ENCODE results near the gene SLC22A5. TPM values are rescaled to one million over a fixed set of nuclear protein-coding genes. Genes with fewer than 3 reads are reported as not detected.
A peak's percentile ranks its signal among the peaks of the same experiment; 100 is the strongest.

The SLC22A5 gene
- polyA plus RNA-seq, 1 donor (not counting 4 experiments of a cell fraction or from before 2014, with no cell fraction given): 14.8 TPM

DNA sequence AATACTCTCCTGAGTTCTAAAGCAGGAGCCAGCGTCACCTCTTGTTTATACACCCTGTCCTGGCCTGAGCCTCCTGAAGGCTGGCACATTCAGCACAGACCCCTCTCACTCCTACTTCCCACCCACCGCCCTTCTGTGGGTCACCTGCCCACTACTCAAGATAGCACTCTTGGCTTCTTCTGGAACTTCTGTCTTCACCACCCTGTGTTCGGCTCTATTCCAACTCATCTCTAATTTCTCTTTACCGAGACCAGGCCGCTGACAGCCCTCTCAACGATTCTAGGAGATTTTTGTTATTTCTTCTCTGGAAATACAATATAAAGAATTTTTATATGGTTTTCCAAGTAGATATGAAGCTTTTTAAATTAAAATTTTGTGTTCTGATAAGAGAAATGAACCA, 63.6 kb downstream of the SLC22A5 start:
- Histone ChIP-seq H3K9me3 (ENCODE audit: control insufficient read depth, low read depth, low read length) (no peaks in the 10 kb centered on the region), H3K9me1 (ENCODE audit: control insufficient read depth, extremely low read depth, insufficient read depth, low read length) (no peaks in the 10 kb centered on the region), H2AFZ (ENCODE audit: control insufficient read depth, low read length) (no peak overlapping the region), H4K20me1 (ENCODE audit: control insufficient read depth, extremely low read depth, insufficient read depth, low read length) (no peaks in the 10 kb centered on the region), H3K4me3 (ENCODE audit: control insufficient read depth in 2 of 3, extremely low read depth in 1 of 3, insufficient read depth in 2 of 3, low read depth in 1 of 3, low read length in 3 of 3) (no peak overlapping the region), H3K4me1 (ENCODE audit: control insufficient read depth, extremely low read depth, insufficient read depth, low read length) (peaks cover 17% of the 10 kb centered on the region), H3K27ac (ENCODE audit: control insufficient read depth, insufficient read depth, low read length) (no peak overlapping the region), H3K79me2 (ENCODE audit: control insufficient read depth, insufficient read depth, low read length) (no peaks in the 10 kb centered on the region), H3K27me3 (ENCODE audit: control insufficient read depth, extremely low read depth, insufficient read depth, low read length) (no peaks in the 10 kb centered on the region), H3K9ac (ENCODE audit: control insufficient read depth, extremely low read depth, insufficient read depth, low read length) (no peak overlapping the region), H3K4me2 (ENCODE audit: control insufficient read depth, extremely low read depth, insufficient read depth, low read depth, low read length) (no peak overlapping the region), H3K36me3 (ENCODE audit: control insufficient read depth in 2 of 2, extremely low read depth in 1 of 2, insufficient read depth in 2 of 2, low read length in 2 of 2) (no peaks in the 10 kb centered on the region)
- FAIRE-seq (no peak), DNase-seq (ENCODE audit: low read depth, low spot score) (no peak)
- TF ChIP-seq, protein P1, sequence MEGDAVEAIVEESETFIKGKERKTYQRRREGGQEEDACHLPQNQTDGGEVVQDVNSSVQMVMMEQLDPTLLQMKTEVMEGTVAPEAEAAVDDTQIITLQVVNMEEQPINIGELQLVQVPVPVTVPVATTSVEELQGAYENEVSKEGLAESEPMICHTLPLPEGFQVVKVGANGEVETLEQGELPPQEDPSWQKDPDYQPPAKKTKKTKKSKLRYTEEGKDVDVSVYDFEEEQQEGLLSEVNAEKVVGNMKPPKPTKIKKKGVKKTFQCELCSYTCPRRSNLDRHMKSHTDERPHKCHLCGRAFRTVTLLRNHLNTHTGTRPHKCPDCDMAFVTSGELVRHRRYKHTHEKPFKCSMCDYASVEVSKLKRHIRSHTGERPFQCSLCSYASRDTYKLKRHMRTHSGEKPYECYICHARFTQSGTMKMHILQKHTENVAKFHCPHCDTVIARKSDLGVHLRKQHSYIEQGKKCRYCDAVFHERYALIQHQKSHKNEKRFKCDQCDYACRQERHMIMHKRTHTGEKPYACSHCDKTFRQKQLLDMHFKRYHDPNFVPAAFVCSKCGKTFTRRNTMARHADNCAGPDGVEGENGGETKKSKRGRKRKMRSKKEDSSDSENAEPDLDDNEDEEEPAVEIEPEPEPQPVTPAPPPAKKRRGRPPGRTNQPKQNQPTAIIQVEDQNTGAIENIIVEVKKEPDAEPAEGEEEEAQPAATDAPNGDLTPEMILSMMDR (optimal IDR thresholded peaks at IDR 0.05 in 1 of 3, IDR thresholded peaks at IDR 0.05 in 1 of 3, conservative IDR thresholded peaks at IDR 0.05 in 1 of 3; ENCODE audit: extremely low read depth in 1 of 3, insufficient read depth in 2 of 3, low read length in 3 of 3): no peak
- TF ChIP-seq EZH2 (IDR thresholded peaks at IDR 0.05; ENCODE audit: low read length): no peak
- dilution Hi-C loops (cut with MboI; ENCODE audit: extremely low pct_ligation_motif_present, low sequenced_read_pairs): no loop called here

DNA sequence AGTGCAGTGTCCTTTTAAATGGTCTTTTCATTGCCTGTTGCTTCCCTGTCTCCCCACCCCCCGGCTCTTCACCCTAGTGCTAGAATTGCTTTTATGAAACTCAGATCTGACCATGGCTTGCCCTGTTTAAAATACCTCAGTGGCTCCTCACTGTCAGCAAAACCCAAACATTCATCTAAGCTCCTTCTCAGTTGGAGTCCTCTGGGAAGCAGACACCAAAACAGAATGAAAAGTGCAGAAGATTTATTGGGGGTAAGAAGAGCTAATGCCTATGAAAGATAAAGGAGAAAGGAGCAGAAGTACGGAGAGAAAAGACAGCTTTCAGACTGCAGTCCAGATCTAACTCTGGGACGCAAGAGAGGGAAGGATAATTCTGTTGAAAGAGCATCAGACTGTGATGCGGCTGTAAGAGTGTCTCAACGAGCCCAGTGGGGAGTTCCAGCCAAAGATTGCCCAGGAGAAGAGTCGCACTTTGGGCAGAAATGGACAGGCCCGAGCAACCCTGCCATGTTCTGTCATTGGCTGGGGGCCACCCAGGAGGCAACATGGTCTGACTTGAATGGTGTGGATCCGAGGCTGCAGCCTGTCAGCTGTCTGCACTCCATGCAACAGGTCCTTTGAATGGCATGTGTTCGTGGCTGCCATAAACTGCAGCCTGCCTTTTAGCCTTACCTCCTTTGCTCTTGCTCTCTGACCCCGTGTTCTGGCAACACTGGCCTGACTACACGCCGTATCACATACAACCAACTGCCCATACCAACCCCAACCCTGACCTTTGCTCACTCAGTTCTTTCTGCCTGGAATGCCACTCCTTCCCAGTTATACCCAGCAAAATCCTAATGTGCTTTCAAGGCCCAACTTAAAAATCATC, 65.1 kb downstream of the SLC22A5 start:
- H3K27ac ChIP-seq (ENCODE audit: control insufficient read depth, insufficient read depth, low read length): no peak overlapping the region
- no peaks in the 10 kb centered on the region for H3K9me3 ChIP-seq (ENCODE audit: control insufficient read depth, low read depth, low read length)
- FAIRE-seq (peak; percentile 75), DNase-seq (ENCODE audit: low read depth, low spot score) (no peak)
- peak overlapping the region; percentile 31 for H3K4me2 ChIP-seq (ENCODE audit: control insufficient read depth, extremely low read depth, insufficient read depth, low read depth, low read length)
- H3K4me1 ChIP-seq (ENCODE audit: control insufficient read depth, extremely low read depth, insufficient read depth, low read length): peaks cover 15% of the 10 kb centered on the region
- H3K4me3 ChIP-seq (ENCODE audit: control insufficient read depth in 2 of 3, extremely low read depth in 1 of 3, insufficient read depth in 2 of 3, low read depth in 1 of 3, low read length in 3 of 3): no peak overlapping the region
- H3K36me3 ChIP-seq (ENCODE audit: control insufficient read depth in 2 of 2, extremely low read depth in 1 of 2, insufficient read depth in 2 of 2, low read length in 2 of 2): no peaks in the 10 kb centered on the region
- no peaks in the 10 kb centered on the region for H4K20me1 ChIP-seq (ENCODE audit: control insufficient read depth, extremely low read depth, insufficient read depth, low read length)
- no peaks in the 10 kb centered on the region for H3K79me2 ChIP-seq (ENCODE audit: control insufficient read depth, insufficient read depth, low read length)
- no peaks in the 10 kb centered on the region for H3K27me3 ChIP-seq (ENCODE audit: control insufficient read depth, extremely low read depth, insufficient read depth, low read length)
- H3K9ac ChIP-seq (ENCODE audit: control insufficient read depth, extremely low read depth, insufficient read depth, low read length): no peak overlapping the region
- dilution Hi-C loops (cut with MboI; ENCODE audit: extremely low pct_ligation_motif_present, low sequenced_read_pairs): no loop called here
- TF ChIP-seq, protein P1 (optimal IDR thresholded peaks at IDR 0.05 in 1 of 3, IDR thresholded peaks at IDR 0.05 in 1 of 3, conservative IDR thresholded peaks at IDR 0.05 in 1 of 3; ENCODE audit: extremely low read depth in 1 of 3, insufficient read depth in 2 of 3, low read length in 3 of 3): no peak
- no peak for TF ChIP-seq EZH2 (IDR thresholded peaks at IDR 0.05; ENCODE audit: low read length)
- H2AFZ ChIP-seq (ENCODE audit: control insufficient read depth, low read length): peak overlapping the region; percentile 62
- H3K9me1 ChIP-seq (ENCODE audit: control insufficient read depth, extremely low read depth, insufficient read depth, low read length): no peaks in the 10 kb centered on the region

Measured in keratinocyte (primary cell).